IMR-90 (cell line): ENCODE results near the gene PPFIBP2. TPM values are rescaled to one million over a fixed set of nuclear protein-coding genes. Genes with fewer than 3 reads are reported as not detected.

ENCODE experiments used
- ATAC-seq: fragments of 200-7000 bp; cut with Tn5 transposase; 2 replicates; pipeline ENCODE4 v1.9.1; 2020; ENCODE audit warnings: low read depth, mild to moderate bottlenecking, moderate library complexity
- BruUV-seq: library from RNA; stranded (reverse); fragments of 400-500 nt; replicated peaks from 2 replicates; lab custom pipeline; 2021; lab: Mats Ljungman, UMichigan
- CTCF ChIA-PET: fragments of 300-600 bp; formaldehyde crosslinking; extraction: SDS; loops from one replicate; lab custom pipeline; 2021; ENCODE audit warnings: antibody characterized with exemption; lab: Yijun Ruan, JAX
- POLR2A ChIA-PET: fragments of 300-600 bp; sonication (Branson Sonifier 250); formaldehyde crosslinking; loops from one replicate; lab custom pipeline; 2022; ENCODE audit warnings: antibody characterized with exemption; ENCODE audit not compliant: unreplicated experiment; lab: Charles Lee
- DNase-seq: peaks from one replicate; pipeline ENCODE4 v3.0.0; 2013
- H2AFZ ChIP-seq: replicated peaks from 2 replicates; pipeline ENCODE3; 2013; ENCODE audit warnings: low read length, mild to moderate bottlenecking; ENCODE audit not compliant: poor library complexity
- H2AK5ac ChIP-seq: 2 replicates; pipeline ENCODE4 v1.6.1; 2013; ENCODE audit warnings: low read depth, low read length, inconsistent platforms
- H2AK9ac ChIP-seq: replicated peaks from 2 replicates; pipeline ENCODE3; 2013; ENCODE audit warnings: mild to moderate bottlenecking, low read depth, low read length, moderate library complexity; ENCODE audit not compliant: poor library complexity
- H2BK120ac ChIP-seq: 2 replicates; pipeline ENCODE4 v1.6.1; 2013; ENCODE audit warnings: low read depth, low read length, inconsistent platforms
- H2BK15ac ChIP-seq: 3 replicates; pipeline ENCODE4 v1.6.1; 2013; ENCODE audit warnings: low read depth, low read length, inconsistent platforms
- H2BK20ac ChIP-seq: 2 replicates; pipeline ENCODE4 v1.6.1; 2013; ENCODE audit warnings: low read depth, mild to moderate bottlenecking, inconsistent platforms, low read length, moderate library complexity
- H2BK5ac ChIP-seq: 2 replicates; pipeline ENCODE4 v1.6.1; 2013; ENCODE audit warnings: mild to moderate bottlenecking, low read depth, low read length, inconsistent platforms; ENCODE audit not compliant: poor library complexity, severe bottlenecking
- H3K14ac ChIP-seq: replicated peaks from 2 replicates; pipeline ENCODE4 v1.6.1; 2013; ENCODE audit warnings: low read depth, low read length, inconsistent platforms
- H3K18ac ChIP-seq: 2 replicates; pipeline ENCODE4 v1.6.1; 2013; ENCODE audit warnings: low read depth, low read length, control low read depth
- H3K23ac ChIP-seq: 2 replicates; pipeline ENCODE4 v1.6.1; 2013; ENCODE audit warnings: low read depth, low read length, inconsistent platforms
- H3K27ac ChIP-seq: 2 replicates; pipeline ENCODE4 v1.5.1; 2013; ENCODE audit warnings: mild to moderate bottlenecking, control low read depth, low read length; ENCODE audit not compliant: insufficient read depth
- H3K27me3 ChIP-seq: 2 replicates; pipeline ENCODE4 v1.6.1; 2013; ENCODE audit warnings: low read length; ENCODE audit not compliant: control insufficient read depth, insufficient read depth
- H3K36me3 ChIP-seq: 2 replicates; pipeline ENCODE4 v1.6.1; 2013; ENCODE audit warnings: low read length, mixed read lengths; ENCODE audit not compliant: control insufficient read depth, insufficient read depth
- H3K4ac ChIP-seq: 2 replicates; pipeline ENCODE4 v1.6.1; 2013; ENCODE audit warnings: low read depth, low read length, inconsistent platforms
- H3K4me1 ChIP-seq: 2 replicates; pipeline ENCODE4 v1.6.1; 2013; ENCODE audit warnings: low read length, mixed read lengths; ENCODE audit not compliant: control insufficient read depth, insufficient read depth
- H3K4me2 ChIP-seq: 2 replicates; pipeline ENCODE4 v1.6.1; 2013; ENCODE audit warnings: low read depth, mild to moderate bottlenecking, control low read depth, low read length, moderate library complexity
- H3K4me3 ChIP-seq: 2 replicates; pipeline ENCODE4 v1.5.1; 2013; ENCODE audit warnings: low read depth, mild to moderate bottlenecking, control low read depth, low read length, moderate library complexity; ENCODE audit not compliant: insufficient read depth
- H3K56ac ChIP-seq: 2 replicates; pipeline ENCODE4 v1.6.1; 2013; ENCODE audit warnings: low read length, inconsistent platforms; ENCODE audit not compliant: insufficient read depth; ENCODE audit errors: extremely low read depth
- H3K79me1 ChIP-seq, 2 experiments: 2 replicates each; pipeline ENCODE4 v1.6.1; 2013; ENCODE audit warnings: low read length in 2 of 2, inconsistent platforms in 1 of 2, low read depth in 1 of 2
- H3K9ac ChIP-seq: 2 replicates; pipeline ENCODE4 v1.6.1; 2013; ENCODE audit warnings: low read depth, low read length, control low read depth
- H3K9me1 ChIP-seq: 2 replicates; pipeline ENCODE4 v1.6.1; 2013; ENCODE audit warnings: low read length, inconsistent platforms; ENCODE audit not compliant: insufficient read depth
- H3K9me3 ChIP-seq: 2 replicates; pipeline ENCODE4 v1.6.1; 2013; ENCODE audit warnings: low read length; ENCODE audit not compliant: control insufficient read depth, insufficient read depth
- H4K20me1 ChIP-seq: 2 replicates; pipeline ENCODE4 v1.6.1; 2013; ENCODE audit warnings: low read length, inconsistent platforms; ENCODE audit not compliant: insufficient read depth
- H4K5ac ChIP-seq: 2 replicates; pipeline ENCODE4 v1.6.1; 2013; ENCODE audit warnings: mild to moderate bottlenecking, low read depth, low read length, control low read depth
- H4K8ac ChIP-seq, 2 experiments: 2 replicates each; pipeline ENCODE4 v1.6.1; 2013; ENCODE audit warnings: low read depth in 2 of 2, low read length in 2 of 2, control low read depth in 1 of 2, inconsistent platforms in 1 of 2
- H4K91ac ChIP-seq: 2 replicates; pipeline ENCODE4 v1.6.1; 2013; ENCODE audit warnings: low read depth, low read length, inconsistent platforms; ENCODE audit not compliant: insufficient read depth
- BHLHE40 ChIP-seq: fragments of 150-350 bp; IDR thresholded peaks from 2 replicates; pipeline ENCODE4 v1.6.1; 2016; ENCODE audit warnings: mild to moderate bottlenecking, low read depth, low read length
- CEBPB ChIP-seq: IDR thresholded peaks from 2 replicates; pipeline ENCODE4 v1.6.1; 2012; ENCODE audit warnings: low read depth, low read length, improper control_type of control experiment
- CHD1 ChIP-seq: IDR thresholded peaks from 2 replicates; pipeline ENCODE4 v1.6.1; 2012; ENCODE audit warnings: low read depth, low read length, improper control_type of control experiment
- FOS ChIP-seq: fragments of 150-350 bp; IDR thresholded peaks from 2 replicates; pipeline ENCODE4 v1.6.1; 2016; ENCODE audit warnings: low read depth, low read length
- MAFK ChIP-seq: IDR thresholded peaks from 2 replicates; pipeline ENCODE4 v1.6.1; 2012; ENCODE audit warnings: low read depth, low read length, improper control_type of control experiment
- MAZ ChIP-seq: IDR thresholded peaks from 2 replicates; pipeline ENCODE4 v1.6.1; 2012; ENCODE audit warnings: low read depth, mild to moderate bottlenecking, low read length, improper control_type of control experiment, moderate library complexity, borderline replicate concordance
- MXI1 ChIP-seq: IDR thresholded peaks from 2 replicates; pipeline ENCODE4 v1.6.1; 2012; ENCODE audit warnings: low read depth, mild to moderate bottlenecking, low read length, moderate library complexity, borderline replicate concordance
- NFE2L2 ChIP-seq: fragments of 150-350 bp; IDR thresholded peaks from 2 replicates; pipeline ENCODE4 v1.6.1; 2016; ENCODE audit warnings: low read depth, mild to moderate bottlenecking, low read length
- POLR2A ChIP-seq: IDR thresholded peaks from 2 replicates; pipeline ENCODE4 v1.6.1; 2012; ENCODE audit warnings: mild to moderate bottlenecking, low read depth, low read length
- RAD21 ChIP-seq: IDR thresholded peaks from 2 replicates; pipeline ENCODE4 v1.6.1; 2012; ENCODE audit warnings: low read length, improper control_type of control experiment
- RCOR1 ChIP-seq: IDR thresholded peaks from 2 replicates; pipeline ENCODE4 v1.6.1; 2012; ENCODE audit warnings: mild to moderate bottlenecking, low read length, improper control_type of control experiment; ENCODE audit not compliant: insufficient replicate concordance
- RFX5 ChIP-seq: IDR thresholded peaks from 2 replicates; pipeline ENCODE4 v1.8.0; 2012; ENCODE audit warnings: low read depth, mild to moderate bottlenecking, low read length, moderate library complexity
- SMC3 ChIP-seq: fragments of 150-350 bp; IDR thresholded peaks from 2 replicates; pipeline ENCODE4 v1.6.1; 2016; ENCODE audit warnings: low read depth, mild to moderate bottlenecking, antibody characterized with exemption, low read length, moderate library complexity
- WGBS, 2 experiments: methylation state at CpG; one replicate each; pipeline versions ENCODE4 v1.1.5 to v1.1.7; 2013; ENCODE audit warnings: missing lambda C conversion rate in 2 of 2; ENCODE audit not compliant: insufficient read length in 1 of 2; ENCODE audit errors: extremely low coverage in 2 of 2; 5-methylcytosine and 5-hydroxymethylcytosine counted together
- dilution Hi-C: fragments of 300-500 bp; cut with HindIII; formaldehyde crosslinking; loops from one replicate; pipeline ENCODE4 v1.14.3; 2018; ENCODE audit warnings: low sequenced_read_pairs; ENCODE audit not compliant: unreplicated experiment
- in situ Hi-C: fragments of 300-500 bp; cut with MboI; formaldehyde crosslinking; loops from 3 replicates; pipeline ENCODE4 v1.14.3; 2019; ENCODE audit warnings: low sequenced_read_pairs, inconsistent platforms, mixed read lengths
- intact Hi-C: fragments of 100-400 bp; cut with micrococcal nuclease; formaldehyde crosslinking; loops from 2 replicates; pipeline ENCODE4 v1.10.0; 2022
- polyA plus RNA-seq, 3 experiments: library from polyadenylated mRNA; depleted of rRNA; stranded (reverse); fragments of >200 nt; gene quantifications; 2 replicates each; pipeline ENCODE4 v1.2.3, GENCODE V29; 2012; ENCODE audit warnings: low replicate concordance in 1 of 3
- total RNA-seq: library from RNA; depleted of rRNA; stranded (reverse); fragments of >200 nt; gene quantifications from 2 replicates; pipeline ENCODE4 v1.2.3, GENCODE V29; 2012
- TF ChIP-seq, protein P1 (sequence below): conservative IDR thresholded peaks from 2 replicates; pipeline ENCODE4 v1.5.1; 2012; ENCODE audit warnings: mild to moderate bottlenecking, low read depth, low read length, improper control_type of control experiment
- TF ChIP-seq, protein P2 (sequence below): fragments of 150-350 bp; IDR thresholded peaks from 2 replicates; pipeline ENCODE4 v1.6.1; 2017; ENCODE audit warnings: mild to moderate bottlenecking, antibody characterized with exemption, low read length, low read depth
- TF ChIP-seq, protein P3 (sequence below): fragments of 150-350 bp; IDR thresholded peaks from 2 replicates; pipeline ENCODE4 v1.6.1; 2016; ENCODE audit warnings: low read depth, mild to moderate bottlenecking, low read length, moderate library complexity, borderline replicate concordance

Gene PPFIBP2
- total and polyA plus RNA-seq, 2 of the 4 experiments (the other 2 are of a cell fraction), result 6.0 to 11.8 TPM

DNA sequence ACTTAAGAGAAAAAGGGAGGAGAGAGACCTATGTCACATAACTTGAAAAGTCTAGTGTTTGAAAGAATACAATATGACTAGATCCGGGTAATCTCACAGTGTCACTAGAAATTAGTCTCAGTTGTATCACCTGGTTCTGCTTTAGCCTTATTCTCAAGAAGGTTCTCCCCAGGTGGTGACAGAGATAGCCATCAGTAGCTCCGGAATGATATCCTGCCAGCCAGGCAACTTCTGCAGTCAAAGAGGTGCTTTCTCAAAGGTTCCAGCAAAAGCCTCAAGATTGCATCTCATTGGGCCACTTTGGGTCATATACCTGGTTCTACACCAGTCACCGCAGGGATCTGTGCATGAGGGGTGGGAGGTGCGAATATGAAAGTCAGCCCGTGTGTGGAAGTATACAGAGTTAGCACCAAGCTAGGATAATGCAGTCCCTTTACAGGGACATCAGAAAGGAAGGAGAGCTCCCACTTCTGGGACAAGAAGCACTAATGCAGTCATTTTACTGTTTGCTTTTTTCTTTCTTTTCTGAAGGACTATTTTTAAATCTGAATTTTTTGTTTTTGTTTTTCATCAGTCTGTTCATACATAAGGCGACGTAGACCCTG, 98.4 kb downstream of the PPFIBP2 start:
- no peak overlapping the region for H2BK15ac ChIP-seq
- H3K4me3 ChIP-seq, result no peak overlapping the region
- WGBS, 2 experiments, result 89% methylated on average over 2 of the region's 7 CpGs; no CpG with 5 or more reads in 1 of the 2 experiments
- ChIA-PET CTCF (interaction anchor here (1.1 kb wide), 1 partner anchor 848 kb away, joined by 4 read pairs; no protein-coding TSS in a partner anchor), POLR2A (no interaction called here)
- in situ Hi-C loops, result no loop called here
- H3K9me1 ChIP-seq, result no peaks in the 10 kb centered on the region
- DNase-seq (no peak), ATAC-seq (no peak)
- no peaks in the 10 kb centered on the region for H3K36me3 ChIP-seq
- H2AFZ ChIP-seq, result no peak overlapping the region
- H3K79me1 ChIP-seq, result no peaks in the 10 kb centered on the region
- H3K9me3 ChIP-seq, result no peaks in the 10 kb centered on the region
- H3K56ac ChIP-seq, result no peak overlapping the region
- H3K14ac ChIP-seq, result no peak overlapping the region
- H4K20me1 ChIP-seq, result no peaks in the 10 kb centered on the region
- no peak overlapping the region for H2AK9ac ChIP-seq
- dilution Hi-C loops, result no loop called here
- H3K4me1 ChIP-seq, result peaks cover 2% of the 10 kb centered on the region; the same call in 1 of the 2 replicates
- H2BK5ac ChIP-seq, result no peak overlapping the region
- no peak overlapping the region for H2BK20ac ChIP-seq
- H3K4me2 ChIP-seq, result no peak overlapping the region
- H3K27me3 ChIP-seq, result no peaks in the 10 kb centered on the region
- H4K5ac ChIP-seq, result no peak overlapping the region
- no peak overlapping the region for H3K18ac ChIP-seq
- H4K8ac ChIP-seq, result no peak overlapping the region
- no peak for TF ChIP-seq RCOR1
- TF ChIP-seq POLR2A, result no peak
- no peak for TF ChIP-seq RFX5
- TF ChIP-seq BHLHE40, result no peak
- TF ChIP-seq RAD21, result no peak
- TF ChIP-seq, protein P1, sequence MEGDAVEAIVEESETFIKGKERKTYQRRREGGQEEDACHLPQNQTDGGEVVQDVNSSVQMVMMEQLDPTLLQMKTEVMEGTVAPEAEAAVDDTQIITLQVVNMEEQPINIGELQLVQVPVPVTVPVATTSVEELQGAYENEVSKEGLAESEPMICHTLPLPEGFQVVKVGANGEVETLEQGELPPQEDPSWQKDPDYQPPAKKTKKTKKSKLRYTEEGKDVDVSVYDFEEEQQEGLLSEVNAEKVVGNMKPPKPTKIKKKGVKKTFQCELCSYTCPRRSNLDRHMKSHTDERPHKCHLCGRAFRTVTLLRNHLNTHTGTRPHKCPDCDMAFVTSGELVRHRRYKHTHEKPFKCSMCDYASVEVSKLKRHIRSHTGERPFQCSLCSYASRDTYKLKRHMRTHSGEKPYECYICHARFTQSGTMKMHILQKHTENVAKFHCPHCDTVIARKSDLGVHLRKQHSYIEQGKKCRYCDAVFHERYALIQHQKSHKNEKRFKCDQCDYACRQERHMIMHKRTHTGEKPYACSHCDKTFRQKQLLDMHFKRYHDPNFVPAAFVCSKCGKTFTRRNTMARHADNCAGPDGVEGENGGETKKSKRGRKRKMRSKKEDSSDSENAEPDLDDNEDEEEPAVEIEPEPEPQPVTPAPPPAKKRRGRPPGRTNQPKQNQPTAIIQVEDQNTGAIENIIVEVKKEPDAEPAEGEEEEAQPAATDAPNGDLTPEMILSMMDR, result no peak
- no peak for TF ChIP-seq NFE2L2
- TF ChIP-seq, protein P2, sequence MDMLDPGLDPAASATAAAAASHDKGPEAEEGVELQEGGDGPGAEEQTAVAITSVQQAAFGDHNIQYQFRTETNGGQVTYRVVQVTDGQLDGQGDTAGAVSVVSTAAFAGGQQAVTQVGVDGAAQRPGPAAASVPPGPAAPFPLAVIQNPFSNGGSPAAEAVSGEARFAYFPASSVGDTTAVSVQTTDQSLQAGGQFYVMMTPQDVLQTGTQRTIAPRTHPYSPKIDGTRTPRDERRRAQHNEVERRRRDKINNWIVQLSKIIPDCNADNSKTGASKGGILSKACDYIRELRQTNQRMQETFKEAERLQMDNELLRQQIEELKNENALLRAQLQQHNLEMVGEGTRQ, result no peak
- TF ChIP-seq SMC3, result no peak
- TF ChIP-seq, protein P3, sequence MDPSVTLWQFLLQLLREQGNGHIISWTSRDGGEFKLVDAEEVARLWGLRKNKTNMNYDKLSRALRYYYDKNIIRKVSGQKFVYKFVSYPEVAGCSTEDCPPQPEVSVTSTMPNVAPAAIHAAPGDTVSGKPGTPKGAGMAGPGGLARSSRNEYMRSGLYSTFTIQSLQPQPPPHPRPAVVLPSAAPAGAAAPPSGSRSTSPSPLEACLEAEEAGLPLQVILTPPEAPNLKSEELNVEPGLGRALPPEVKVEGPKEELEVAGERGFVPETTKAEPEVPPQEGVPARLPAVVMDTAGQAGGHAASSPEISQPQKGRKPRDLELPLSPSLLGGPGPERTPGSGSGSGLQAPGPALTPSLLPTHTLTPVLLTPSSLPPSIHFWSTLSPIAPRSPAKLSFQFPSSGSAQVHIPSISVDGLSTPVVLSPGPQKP, result no peak
- no peak for TF ChIP-seq MAFK
- TF ChIP-seq MXI1, result no peak
- no peak for TF ChIP-seq CHD1
- no peak for TF ChIP-seq CEBPB
- no peak for TF ChIP-seq MAZ
- TF ChIP-seq FOS, result no peak
- H4K91ac ChIP-seq, result no peak overlapping the region
- no peak overlapping the region for H3K9ac ChIP-seq
- no peak overlapping the region for H3K4ac ChIP-seq
- H3K23ac ChIP-seq, result no peak overlapping the region
- intact Hi-C loops, result no loop called here
- H3K27ac ChIP-seq, result no peak overlapping the region
- no peak overlapping the region for H2BK120ac ChIP-seq
- no peak overlapping the region for H2AK5ac ChIP-seq
- no TSS peak for BruUV-seq
